KMS-11 (cell line): ENCODE measurements around the gene QPCT.

ENCODE experiments used
- H2AFZ ChIP-seq: fragments of 200-600 bp; sonication (generic); 2 replicates; pipeline ENCODE4 v1.6.1; 2016; ENCODE audit warnings: antibody characterized with exemption, mixed run types, low read depth
- H3K27ac ChIP-seq: fragments of 200-600 bp; sonication (generic); 2 replicates; pipeline ENCODE4 v1.6.1; 2016; ENCODE audit warnings: mild to moderate bottlenecking, mixed run types
- H3K27me3 ChIP-seq: fragments of 200-600 bp; sonication (generic); 2 replicates; pipeline ENCODE4 v1.6.1; 2017; ENCODE audit warnings: mild to moderate bottlenecking, low read depth, mixed run types, moderate library complexity; ENCODE audit not compliant: insufficient read depth
- H3K36me3 ChIP-seq: fragments of 200-600 bp; sonication (generic); 2 replicates; pipeline ENCODE4 v1.6.1; 2017; ENCODE audit warnings: mild to moderate bottlenecking, mixed run types; ENCODE audit not compliant: insufficient read depth
- H3K4me1 ChIP-seq: fragments of 200-600 bp; sonication (generic); 2 replicates; pipeline ENCODE4 v1.6.1; 2016; ENCODE audit warnings: mild to moderate bottlenecking, low read depth, mixed run types; ENCODE audit not compliant: poor library complexity, severe bottlenecking
- H3K4me2 ChIP-seq: fragments of 200-600 bp; sonication (generic); 2 replicates; pipeline ENCODE4 v1.7.0; 2016; ENCODE audit warnings: mild to moderate bottlenecking, mixed run types
- H3K4me3 ChIP-seq: fragments of 200-600 bp; sonication (generic); IDR thresholded peaks from 2 replicates; pipeline ENCODE4 v1.6.1; 2017; ENCODE audit warnings: low read depth, low read length, mixed read lengths; ENCODE audit not compliant: insufficient read depth
- H3K79me2 ChIP-seq: fragments of 200-600 bp; sonication (generic); 2 replicates; pipeline ENCODE4 v1.6.1; 2016; ENCODE audit warnings: low read depth, mixed run types; ENCODE audit not compliant: insufficient read depth
- H3K9ac ChIP-seq: fragments of 200-600 bp; sonication (generic); 2 replicates; pipeline ENCODE4 v1.6.1; 2016; ENCODE audit warnings: mild to moderate bottlenecking, mixed run types
- H4K20me1 ChIP-seq: fragments of 200-600 bp; sonication (generic); 2 replicates; pipeline ENCODE4 v1.6.1; 2016; ENCODE audit warnings: mild to moderate bottlenecking, mixed run types; ENCODE audit not compliant: insufficient read depth
- CTCF ChIP-seq: fragments of 200-600 bp; sonication (generic); conservative IDR thresholded peaks from 2 replicates; pipeline ENCODE4 v1.6.1; 2017; ENCODE audit warnings: low read depth, mild to moderate bottlenecking, antibody characterized with exemption, low read length, moderate library complexity, mixed read lengths

QPCT gene

GRCh38 chr2:37306024-37306423 lies 38.4 kb upstream of the QPCT start:
- H3K4me3 ChIP-seq, result no peak overlapping the region

GRCh38 chr2:37307500-37307899 lies 36.9 kb upstream of the QPCT start:
- Histone ChIP-seq H3K27me3 (no peaks in the 10 kb centered on the region), H2AFZ (no peak overlapping the region), H3K27ac (peak overlapping the region; percentile 5; the same call in 1 of the 2 replicates), H4K20me1 (peaks cover 97% of the 10 kb centered on the region), H3K4me2 (peak overlapping the region; percentile 43; the same call in 1 of the 2 replicates), H3K36me3 (peaks cover 25% of the 10 kb centered on the region; the same call in 1 of the 2 replicates), H3K9ac (no peak overlapping the region; the same call in 1 of the 2 replicates), H3K4me1 (peaks cover 97% of the 10 kb centered on the region), H3K4me3 (no peak overlapping the region), H3K79me2 (peaks cover 99% of the 10 kb centered on the region)
- no peak for TF ChIP-seq CTCF

More at GRCh38 chr2:37306024-37306423, 38.4 kb upstream of the QPCT start:
- H3K27ac ChIP-seq, result peak overlapping the region; percentile 5; the same call in 1 of the 2 replicates
- peaks cover 15% of the 10 kb centered on the region; the same call in 1 of the 2 replicates for H3K36me3 ChIP-seq
- no peaks in the 10 kb centered on the region for H3K27me3 ChIP-seq
- H3K4me2 ChIP-seq, result peak overlapping the region; percentile 43; the same call in 1 of the 2 replicates
- peaks cover 99% of the 10 kb centered on the region for H3K79me2 ChIP-seq
- TF ChIP-seq CTCF, result no peak
- no peak overlapping the region for H2AFZ ChIP-seq
- H3K4me1 ChIP-seq, result peaks cover 97% of the 10 kb centered on the region
- H3K9ac ChIP-seq, result no peak overlapping the region
- H4K20me1 ChIP-seq, result peaks cover 97% of the 10 kb centered on the region

- H2AFZ ChIP-seq, result no peak overlapping the region
- peak overlapping the region; percentile 95 for H3K4me2 ChIP-seq
- H3K36me3 ChIP-seq, result peaks cover 72% of the 10 kb centered on the region
- H3K79me2 ChIP-seq, result peaks cover 100% of the 10 kb centered on the region
- H3K9ac ChIP-seq, result peak overlapping the region; percentile 98
- H3K27me3 ChIP-seq, result no peaks in the 10 kb centered on the region
- peak overlapping the region; percentile 96 for H3K27ac ChIP-seq
- TF ChIP-seq CTCF, result no peak
- H3K4me1 ChIP-seq, result peaks cover 35% of the 10 kb centered on the region
- H4K20me1 ChIP-seq, result peaks cover 33% of the 10 kb centered on the region
- H3K4me3 ChIP-seq, result peak overlapping the region; percentile 94
These were observed 29.1 kb upstream of the QPCT start for GRCh38 chr2:37315364-37315763.

GRCh38 chr2:37316181-37316580 lies 28.2 kb upstream of the QPCT start:
- H3K4me1 ChIP-seq, result peaks cover 27% of the 10 kb centered on the region
- no peak; the same call in 1 of the 2 replicates for TF ChIP-seq CTCF
- H3K27me3 ChIP-seq, result no peaks in the 10 kb centered on the region
- peak overlapping the region; percentile 35 for H3K4me3 ChIP-seq
- H3K9ac ChIP-seq, result peak overlapping the region; percentile 98
- peaks cover 25% of the 10 kb centered on the region for H4K20me1 ChIP-seq
- H2AFZ ChIP-seq, result no peak overlapping the region
- H3K27ac ChIP-seq, result peak overlapping the region; percentile 96
- H3K4me2 ChIP-seq, result peak overlapping the region; percentile 95
- H3K79me2 ChIP-seq, result peaks cover 100% of the 10 kb centered on the region
- peaks cover 79% of the 10 kb centered on the region for H3K36me3 ChIP-seq
